Panc1 (cell line): ENCODE data around the gene GREB1L. TPM values are rescaled to one million over a fixed set of nuclear protein-coding genes. Genes with fewer than 3 reads are reported as not detected.

Experiments used
- ATAC-seq: fragments of 200-7000 bp; cut with Tn5 transposase; 2 replicates; pipeline ENCODE4 v1.9.1; 2020; ENCODE audit warnings: mild to moderate bottlenecking, moderate library complexity
- BruUV-seq: library from RNA; stranded (reverse); fragments of 400-500 nt; replicated peaks from 2 replicates; lab custom pipeline; 2021; lab: Mats Ljungman, UMichigan
- CTCF ChIA-PET: fragments of 300-600 bp; sonication (Branson Sonifier 250); formaldehyde crosslinking; loops from one replicate; lab custom pipeline; 2022; ENCODE audit warnings: antibody characterized with exemption; lab: Charles Lee
- POLR2A ChIA-PET: fragments of 300-600 bp; sonication (Branson Sonifier 250); formaldehyde crosslinking; loops from one replicate; lab custom pipeline; 2022; ENCODE audit warnings: antibody characterized with exemption; lab: Charles Lee
- DNase-seq: peaks from one replicate; pipeline ENCODE4 v3.0.0-alpha.2; 2010; ENCODE audit warnings: low read depth, low spot score
- H3K27ac ChIP-seq: 2 replicates; pipeline ENCODE4 v1.5.1; 2011; ENCODE audit warnings: mild to moderate bottlenecking, low read length, inconsistent platforms
- H3K27me3 ChIP-seq: fragments of 200-500 bp; sonication (Bioruptor generic); 2 replicates; pipeline ENCODE4 v1.6.0; 2014; ENCODE audit warnings: low read length, inconsistent platforms; ENCODE audit not compliant: control insufficient read depth, insufficient read depth
- H3K36me3 ChIP-seq: fragments of 200-500 bp; sonication (Bioruptor generic); 2 replicates; pipeline ENCODE4 v1.5.1; 2014; ENCODE audit warnings: inconsistent platforms, mild to moderate bottlenecking, low read length, moderate library complexity; ENCODE audit not compliant: control insufficient read depth, insufficient read depth
- H3K4me1 ChIP-seq: 2 replicates; pipeline ENCODE4 v1.5.1; 2011; ENCODE audit warnings: inconsistent platforms, mild to moderate bottlenecking, low read length, moderate library complexity; ENCODE audit not compliant: control insufficient read depth, insufficient read depth
- H3K4me3 ChIP-seq, 2 experiments: 2 replicates each; pipeline ENCODE4 v1.5.1; 2011 to 2012; ENCODE audit warnings: low read depth in 2 of 2, low read length in 2 of 2, mild to moderate bottlenecking in 2 of 2, inconsistent platforms in 1 of 2, moderate library complexity in 1 of 2
- H3K9me3 ChIP-seq: fragments of 200-500 bp; sonication (Bioruptor generic); 2 replicates; pipeline ENCODE4 v1.5.1; 2014; ENCODE audit warnings: low read depth, mild to moderate bottlenecking, inconsistent platforms, low read length, moderate library complexity; ENCODE audit not compliant: control insufficient read depth, insufficient read depth
- POLR2AphosphoS5 ChIP-seq: IDR thresholded peaks from 2 replicates; pipeline ENCODE4 v1.6.1; 2012; ENCODE audit warnings: mild to moderate bottlenecking, low read depth, low read length, moderate library complexity
- SIN3A ChIP-seq: IDR thresholded peaks from 2 replicates; pipeline ENCODE4 v1.6.1; 2012; ENCODE audit warnings: low read depth, mild to moderate bottlenecking, low read length, moderate library complexity, borderline replicate concordance; ENCODE audit not compliant: insufficient read depth
- TCF7L2 ChIP-seq: IDR thresholded peaks from 2 replicates; pipeline ENCODE4 v1.6.1; 2011; ENCODE audit warnings: mild to moderate bottlenecking, low read depth, low read length, inconsistent platforms
- in situ Hi-C: cut with HindIII; loops from 2 replicates; pipeline ENCODE4 v1.10.0; 2016; ENCODE audit warnings: low sequenced_read_pairs, low pct_unique_long_range_greater_than_20kb
- intact Hi-C: fragments of 100-400 bp; cut with micrococcal nuclease; formaldehyde crosslinking; loops from one replicate; pipeline ENCODE4 v1.10.0; 2022; ENCODE audit not compliant: unreplicated experiment
- total RNA-seq: library from RNA; stranded (reverse); gene quantifications from one replicate; pipeline ENCODE4 v1.2.1, GENCODE V29; 2021; ENCODE audit not compliant: unreplicated experiment
- TF ChIP-seq, protein P1 (sequence below): fragments of 450-650 bp; IDR thresholded peaks from 2 replicates; pipeline ENCODE4 v1.5.1; 2017; ENCODE audit warnings: mild to moderate bottlenecking
- TF ChIP-seq, protein P2 (sequence below), 2 experiments: IDR thresholded peaks; 2 replicates each; pipeline ENCODE4 v1.6.1; 2011 to 2012; ENCODE audit warnings: low read depth in 2 of 2, control low read depth in 1 of 2, low read length in 1 of 2, mild to moderate bottlenecking in 1 of 2, moderate library complexity in 1 of 2; ENCODE audit not compliant: insufficient read depth in 1 of 2

GREB1L gene
- total RNA-seq, 1 experiment from 2014 or later: 11.0 TPM

DNA sequence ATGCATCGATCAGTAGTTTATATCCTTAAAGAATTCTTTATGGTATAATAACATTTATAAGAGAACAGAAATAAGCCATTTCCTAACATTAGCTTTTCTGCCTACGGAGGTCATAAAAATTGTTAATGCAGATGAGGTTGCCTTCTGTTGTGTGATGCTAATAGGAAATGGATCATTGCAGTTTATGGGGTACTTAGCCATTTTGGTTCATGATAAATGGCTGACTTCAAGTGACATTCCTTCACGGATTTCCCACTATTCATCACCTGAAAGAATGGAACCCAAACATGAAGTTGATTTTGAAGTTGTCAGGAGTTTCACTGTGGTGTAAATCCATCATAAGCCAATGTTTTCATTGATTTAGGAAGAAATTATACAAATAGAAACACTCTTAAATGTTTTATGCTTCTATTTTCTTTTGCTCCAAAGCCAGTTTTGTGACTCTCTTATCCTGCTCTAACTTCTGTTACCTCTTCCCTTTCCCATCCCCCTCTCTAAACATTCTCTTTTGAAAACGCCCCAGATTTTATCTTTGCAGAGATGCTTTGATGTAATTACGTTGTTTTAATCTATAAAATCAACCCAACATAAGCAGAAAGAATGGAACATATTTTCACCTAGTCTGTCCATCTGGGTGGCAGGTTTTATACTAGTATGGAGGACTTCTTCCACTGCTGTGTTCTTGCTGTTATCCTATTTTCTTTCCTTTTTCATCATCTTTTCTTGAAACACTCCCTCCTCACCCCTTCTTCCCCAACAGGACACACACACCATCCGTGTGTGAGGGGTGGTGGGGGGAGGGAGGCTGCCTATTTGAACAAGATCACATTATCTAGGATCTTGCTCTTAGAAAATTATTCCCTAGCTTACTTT is 58.2 kb downstream of the GREB1L start:
- no TSS peak for BruUV-seq
- in situ Hi-C loops (no loop called here), intact Hi-C loops (no loop called here)
- DNase-seq (no peak), ATAC-seq (no peak)
- Histone ChIP-seq H3K36me3 (no peaks in the 10 kb centered on the region), H3K27me3 (no peaks in the 10 kb centered on the region), H3K9me3 (no peaks in the 10 kb centered on the region), H3K27ac (no peak overlapping the region), H3K4me1 (0 out of 2 replicates have a peak, but pooled peaks cover 7% of the 10 kb centered on the region), H3K4me3 (no peak overlapping the region)
- CTCF ChIA-PET: no interaction called here
- TF ChIP-seq SIN3A (no peak), POLR2AphosphoS5 (no peak), TCF7L2 (no peak)
- TF ChIP-seq, protein P1, sequence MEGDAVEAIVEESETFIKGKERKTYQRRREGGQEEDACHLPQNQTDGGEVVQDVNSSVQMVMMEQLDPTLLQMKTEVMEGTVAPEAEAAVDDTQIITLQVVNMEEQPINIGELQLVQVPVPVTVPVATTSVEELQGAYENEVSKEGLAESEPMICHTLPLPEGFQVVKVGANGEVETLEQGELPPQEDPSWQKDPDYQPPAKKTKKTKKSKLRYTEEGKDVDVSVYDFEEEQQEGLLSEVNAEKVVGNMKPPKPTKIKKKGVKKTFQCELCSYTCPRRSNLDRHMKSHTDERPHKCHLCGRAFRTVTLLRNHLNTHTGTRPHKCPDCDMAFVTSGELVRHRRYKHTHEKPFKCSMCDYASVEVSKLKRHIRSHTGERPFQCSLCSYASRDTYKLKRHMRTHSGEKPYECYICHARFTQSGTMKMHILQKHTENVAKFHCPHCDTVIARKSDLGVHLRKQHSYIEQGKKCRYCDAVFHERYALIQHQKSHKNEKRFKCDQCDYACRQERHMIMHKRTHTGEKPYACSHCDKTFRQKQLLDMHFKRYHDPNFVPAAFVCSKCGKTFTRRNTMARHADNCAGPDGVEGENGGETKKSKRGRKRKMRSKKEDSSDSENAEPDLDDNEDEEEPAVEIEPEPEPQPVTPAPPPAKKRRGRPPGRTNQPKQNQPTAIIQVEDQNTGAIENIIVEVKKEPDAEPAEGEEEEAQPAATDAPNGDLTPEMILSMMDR: no peak
- TF ChIP-seq, protein P2, sequence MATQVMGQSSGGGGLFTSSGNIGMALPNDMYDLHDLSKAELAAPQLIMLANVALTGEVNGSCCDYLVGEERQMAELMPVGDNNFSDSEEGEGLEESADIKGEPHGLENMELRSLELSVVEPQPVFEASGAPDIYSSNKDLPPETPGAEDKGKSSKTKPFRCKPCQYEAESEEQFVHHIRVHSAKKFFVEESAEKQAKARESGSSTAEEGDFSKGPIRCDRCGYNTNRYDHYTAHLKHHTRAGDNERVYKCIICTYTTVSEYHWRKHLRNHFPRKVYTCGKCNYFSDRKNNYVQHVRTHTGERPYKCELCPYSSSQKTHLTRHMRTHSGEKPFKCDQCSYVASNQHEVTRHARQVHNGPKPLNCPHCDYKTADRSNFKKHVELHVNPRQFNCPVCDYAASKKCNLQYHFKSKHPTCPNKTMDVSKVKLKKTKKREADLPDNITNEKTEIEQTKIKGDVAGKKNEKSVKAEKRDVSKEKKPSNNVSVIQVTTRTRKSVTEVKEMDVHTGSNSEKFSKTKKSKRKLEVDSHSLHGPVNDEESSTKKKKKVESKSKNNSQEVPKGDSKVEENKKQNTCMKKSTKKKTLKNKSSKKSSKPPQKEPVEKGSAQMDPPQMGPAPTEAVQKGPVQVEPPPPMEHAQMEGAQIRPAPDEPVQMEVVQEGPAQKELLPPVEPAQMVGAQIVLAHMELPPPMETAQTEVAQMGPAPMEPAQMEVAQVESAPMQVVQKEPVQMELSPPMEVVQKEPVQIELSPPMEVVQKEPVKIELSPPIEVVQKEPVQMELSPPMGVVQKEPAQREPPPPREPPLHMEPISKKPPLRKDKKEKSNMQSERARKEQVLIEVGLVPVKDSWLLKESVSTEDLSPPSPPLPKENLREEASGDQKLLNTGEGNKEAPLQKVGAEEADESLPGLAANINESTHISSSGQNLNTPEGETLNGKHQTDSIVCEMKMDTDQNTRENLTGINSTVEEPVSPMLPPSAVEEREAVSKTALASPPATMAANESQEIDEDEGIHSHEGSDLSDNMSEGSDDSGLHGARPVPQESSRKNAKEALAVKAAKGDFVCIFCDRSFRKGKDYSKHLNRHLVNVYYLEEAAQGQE (IDR thresholded peaks at IDR 0.05; ENCODE audit: insufficient read depth in 1 of 2, low read depth in 2 of 2, low read length in 1 of 2): no peak
- POLR2A ChIA-PET: no interaction called here

DNA sequence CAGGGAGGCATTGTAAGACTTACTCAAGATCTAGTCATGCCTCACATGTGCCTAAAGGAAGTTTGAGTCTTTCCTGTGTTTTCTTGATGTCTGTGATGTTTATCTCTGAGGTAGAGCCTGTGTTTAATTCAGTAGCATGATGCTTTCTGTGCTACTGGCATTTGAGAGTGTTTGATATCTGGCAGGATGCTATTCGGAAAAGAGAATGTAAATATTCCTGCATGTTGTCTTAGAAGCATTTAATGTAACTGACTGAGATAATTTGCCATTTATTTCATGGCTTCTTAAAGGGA is 58.8 kb downstream of the GREB1L start:
- BruUV-seq: no TSS peak
- H3K27ac ChIP-seq: no peak overlapping the region
- in situ Hi-C loops: no loop called here

More for the DNA sequence above, 58.8 kb downstream of the GREB1L start:
- no peaks in the 10 kb centered on the region for H3K27me3 ChIP-seq
- DNase-seq (no peak), ATAC-seq (no peak)
- TF ChIP-seq TCF7L2 (no peak), SIN3A (no peak), POLR2AphosphoS5 (no peak)
- TF ChIP-seq, protein P2 (IDR thresholded peaks at IDR 0.05; ENCODE audit: insufficient read depth in 1 of 2, low read depth in 2 of 2, low read length in 1 of 2): no peak
- TF ChIP-seq, protein P1: no peak
- H3K9me3 ChIP-seq: no peaks in the 10 kb centered on the region
- ChIA-PET CTCF (no interaction called here), POLR2A (no interaction called here)
- H3K4me1 ChIP-seq: 0 out of 2 replicates have a peak, but pooled peaks cover 7% of the 10 kb centered on the region
- intact Hi-C loops: no loop called here
- H3K4me3 ChIP-seq: no peak overlapping the region
- no peaks in the 10 kb centered on the region for H3K36me3 ChIP-seq
